Epithelial cell of esophagus (primary cell): ENCODE measurements around the gene DHRS3.

ENCODE experiments used
- DNase-seq: peaks from one replicate; pipeline ENCODE4 v3.0.0; 2010; ENCODE audit warnings: low read depth
- H3K4me3 ChIP-seq: 2 replicates; pipeline ENCODE4 v1.5.1; 2011; ENCODE audit warnings: mild to moderate bottlenecking, low read length, control low read depth
- TF ChIP-seq, protein P1 (sequence below): IDR thresholded peaks from 2 replicates; pipeline ENCODE4 v1.5.1; 2011; ENCODE audit warnings: low read depth, mild to moderate bottlenecking, low read length, control low read depth, inconsistent platforms; ENCODE audit not compliant: insufficient read depth; ENCODE audit errors: missing control alignments

Gene DHRS3

DNA sequence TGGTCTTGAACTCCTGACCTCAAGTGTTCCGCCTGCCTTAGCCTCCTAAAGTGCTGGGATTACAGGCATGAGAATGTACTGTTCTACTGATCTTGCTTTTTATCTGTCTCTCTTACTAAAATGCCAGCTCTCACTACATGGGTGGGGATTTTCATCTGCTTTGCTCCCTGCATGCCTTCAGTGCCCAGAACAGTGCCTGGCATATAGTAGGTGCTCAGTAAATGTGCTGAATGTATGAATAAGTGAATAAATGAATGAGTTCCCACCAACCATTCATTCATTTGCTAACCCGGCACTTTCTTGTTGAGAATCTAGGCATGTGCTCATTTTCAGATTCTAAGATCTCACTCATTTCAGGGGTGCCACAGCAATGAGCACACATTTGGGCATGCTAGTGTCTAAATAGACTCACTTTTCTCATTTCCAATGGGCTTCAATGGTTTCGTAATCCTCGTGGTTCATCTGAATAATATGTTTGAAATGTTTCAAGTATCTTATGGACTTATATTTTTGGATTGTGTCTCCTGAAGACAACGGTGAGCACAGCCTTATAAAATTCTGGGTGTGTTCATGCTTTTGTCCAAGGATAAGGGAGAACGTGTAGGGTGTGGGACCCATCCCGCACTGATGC is 7.6 kb downstream of the DHRS3 start:
- TF ChIP-seq, protein P1, sequence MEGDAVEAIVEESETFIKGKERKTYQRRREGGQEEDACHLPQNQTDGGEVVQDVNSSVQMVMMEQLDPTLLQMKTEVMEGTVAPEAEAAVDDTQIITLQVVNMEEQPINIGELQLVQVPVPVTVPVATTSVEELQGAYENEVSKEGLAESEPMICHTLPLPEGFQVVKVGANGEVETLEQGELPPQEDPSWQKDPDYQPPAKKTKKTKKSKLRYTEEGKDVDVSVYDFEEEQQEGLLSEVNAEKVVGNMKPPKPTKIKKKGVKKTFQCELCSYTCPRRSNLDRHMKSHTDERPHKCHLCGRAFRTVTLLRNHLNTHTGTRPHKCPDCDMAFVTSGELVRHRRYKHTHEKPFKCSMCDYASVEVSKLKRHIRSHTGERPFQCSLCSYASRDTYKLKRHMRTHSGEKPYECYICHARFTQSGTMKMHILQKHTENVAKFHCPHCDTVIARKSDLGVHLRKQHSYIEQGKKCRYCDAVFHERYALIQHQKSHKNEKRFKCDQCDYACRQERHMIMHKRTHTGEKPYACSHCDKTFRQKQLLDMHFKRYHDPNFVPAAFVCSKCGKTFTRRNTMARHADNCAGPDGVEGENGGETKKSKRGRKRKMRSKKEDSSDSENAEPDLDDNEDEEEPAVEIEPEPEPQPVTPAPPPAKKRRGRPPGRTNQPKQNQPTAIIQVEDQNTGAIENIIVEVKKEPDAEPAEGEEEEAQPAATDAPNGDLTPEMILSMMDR: no peak

DNA sequence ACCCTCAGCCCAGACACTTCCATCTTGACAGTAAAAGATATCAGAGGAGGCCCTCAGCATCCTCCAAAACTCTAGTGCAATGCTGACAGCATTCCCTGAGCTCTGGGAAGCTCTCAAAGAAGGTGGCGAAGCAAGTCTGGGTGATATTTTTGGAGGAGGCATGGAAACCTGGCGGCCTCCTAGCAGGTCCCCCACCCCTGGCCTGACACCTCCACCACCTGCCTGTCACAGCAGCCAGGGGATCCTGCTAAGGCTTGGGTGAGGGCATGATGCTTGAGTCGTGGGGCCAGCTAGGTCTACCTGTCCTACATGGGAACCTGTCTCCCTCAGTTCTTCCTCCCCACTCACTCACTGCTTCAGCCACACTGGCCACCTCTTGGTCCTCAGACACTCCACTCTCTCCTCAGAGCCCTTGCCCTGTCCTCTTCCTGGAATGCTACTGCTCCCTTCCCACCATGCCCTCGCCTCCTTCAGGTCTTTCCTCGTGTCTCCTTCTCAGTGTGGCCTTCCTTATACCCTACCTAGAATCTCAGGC is 8.5 kb downstream of the DHRS3 start:
- no peak overlapping the region for H3K4me3 ChIP-seq
- TF ChIP-seq, protein P1: no peak
- DNase-seq: no peak

More for the DNA sequence above, 7.6 kb downstream of the DHRS3 start:
- DNase-seq: peak; percentile 52
- H3K4me3 ChIP-seq: no peak overlapping the region

DNA sequence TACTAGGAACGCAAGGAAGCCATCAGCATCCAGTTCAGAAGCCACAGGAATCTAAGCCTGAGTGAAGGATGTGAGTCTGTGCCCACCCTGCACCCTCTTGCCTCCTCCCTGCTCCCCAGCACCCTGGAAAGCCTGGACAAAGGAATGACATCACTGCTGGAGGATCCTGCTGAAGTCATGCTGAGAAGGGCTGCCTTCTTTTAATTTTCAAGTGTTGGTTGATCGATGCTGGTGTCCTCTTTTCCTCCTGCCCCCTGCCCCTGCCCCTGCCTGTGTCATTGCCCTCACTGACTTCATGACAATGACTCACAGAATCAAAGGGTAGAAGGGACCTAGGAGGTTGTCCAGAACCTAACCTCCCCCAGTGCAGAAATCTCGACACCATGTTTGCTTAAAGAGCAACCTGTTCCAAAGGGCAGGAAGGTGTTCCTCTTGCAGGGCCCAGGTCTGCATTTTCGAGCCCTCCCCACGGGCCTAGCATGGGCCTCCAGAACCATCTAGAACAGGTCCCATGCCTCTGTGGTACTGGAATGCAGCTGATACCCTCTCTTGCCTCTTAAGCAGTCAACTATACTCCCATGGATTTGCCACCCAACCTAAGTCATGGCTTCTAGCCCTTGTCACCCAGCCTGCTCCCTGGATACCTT is 9.6 kb downstream of the DHRS3 start:
- TF ChIP-seq, protein P1: no peak
- no peak for DNase-seq
- H3K4me3 ChIP-seq: no peak overlapping the region

DNA sequence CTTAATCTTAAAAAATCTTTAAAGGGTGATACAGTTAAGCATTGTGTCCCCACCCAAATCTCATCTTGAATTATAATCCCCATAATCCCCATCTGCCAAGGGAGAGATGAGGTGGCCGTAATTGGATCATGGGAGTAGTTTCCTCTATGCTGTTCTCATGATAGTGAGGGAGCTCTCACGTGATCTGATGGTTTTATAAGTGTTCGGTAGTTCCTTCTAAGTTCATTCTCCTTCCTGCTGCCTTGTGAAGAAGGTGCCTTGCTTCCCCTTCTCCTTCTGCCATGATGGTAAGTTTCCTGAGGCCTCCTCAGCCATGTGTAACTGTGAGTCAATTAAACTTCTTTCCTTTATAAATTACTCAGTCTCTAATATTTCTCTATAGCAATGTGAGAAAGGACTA is 10.7 kb downstream of the DHRS3 start:
- no peak for DNase-seq
- TF ChIP-seq, protein P1: no peak
- no peak overlapping the region for H3K4me3 ChIP-seq

DNA sequence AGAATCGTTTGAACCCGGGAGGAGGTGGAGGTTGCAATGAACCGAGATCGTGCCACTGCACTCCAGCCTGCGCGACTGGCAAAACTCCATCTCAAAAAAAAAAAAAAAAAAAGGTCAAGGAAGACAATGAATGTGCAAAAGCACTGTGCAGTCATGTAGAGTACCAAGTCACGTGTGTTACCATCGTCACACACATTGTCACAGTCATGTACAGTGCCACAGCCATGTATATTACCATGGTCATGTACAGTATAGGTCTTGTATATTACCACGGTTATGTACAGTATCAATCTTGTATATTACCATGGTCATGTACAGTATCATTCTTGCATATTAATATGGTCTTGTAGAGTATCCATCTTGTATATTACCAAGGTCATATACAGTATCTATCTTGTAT is 13.0 kb downstream of the DHRS3 start:
- no peak overlapping the region for H3K4me3 ChIP-seq
- TF ChIP-seq, protein P1: no peak
- DNase-seq: no peak

DNA sequence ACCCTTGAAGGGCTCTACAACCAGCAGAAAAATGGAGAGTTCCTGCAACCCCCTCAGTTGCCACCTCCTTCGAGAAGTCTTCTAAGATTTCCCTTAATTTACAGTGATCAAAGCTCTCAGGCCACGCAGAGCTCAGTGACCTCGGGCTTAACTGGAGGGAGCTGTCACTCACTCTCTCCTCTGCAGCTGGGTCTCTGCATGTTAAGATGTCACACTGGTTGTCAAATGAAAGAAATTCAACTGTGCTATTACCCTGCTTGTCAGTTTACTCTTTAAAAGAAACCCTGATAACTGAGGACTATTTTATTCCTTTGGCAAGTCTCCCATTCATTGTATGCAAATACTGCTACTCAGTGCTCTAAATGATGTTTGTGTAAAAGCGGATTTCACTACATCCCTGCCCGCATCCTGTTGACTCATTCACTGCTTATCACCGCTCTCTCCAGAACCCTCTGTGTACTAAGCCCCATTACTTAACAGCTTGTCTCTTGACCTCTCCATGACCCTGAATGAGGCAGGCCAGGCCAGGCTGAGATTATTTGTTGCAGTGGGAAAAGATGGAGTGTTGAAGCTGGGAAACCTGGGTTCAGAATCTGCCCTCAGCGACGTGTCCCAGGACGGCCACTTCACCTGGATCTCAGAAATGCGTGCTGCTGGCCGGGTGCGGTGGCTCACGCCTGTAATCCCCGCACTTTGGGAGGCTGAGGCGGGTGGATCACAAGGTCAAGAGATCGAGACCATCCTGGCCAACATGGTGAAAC is 13.7 kb downstream of the DHRS3 start:
- H3K4me3 ChIP-seq: no peak overlapping the region
- TF ChIP-seq, protein P1: no peak
- peak; percentile 87 for DNase-seq
